Activated T-cell treated with anti-CD3 and anti-CD28 coated beads, Interleukin-2, amount 50 U/mL, for 1 hour (primary cell): ENCODE data around the gene ASAP2.

Experiments
- DNase-seq: peaks from one replicate; pipeline ENCODE4 v3.0.0-alpha.2; 2020

ASAP2 gene

DNA sequence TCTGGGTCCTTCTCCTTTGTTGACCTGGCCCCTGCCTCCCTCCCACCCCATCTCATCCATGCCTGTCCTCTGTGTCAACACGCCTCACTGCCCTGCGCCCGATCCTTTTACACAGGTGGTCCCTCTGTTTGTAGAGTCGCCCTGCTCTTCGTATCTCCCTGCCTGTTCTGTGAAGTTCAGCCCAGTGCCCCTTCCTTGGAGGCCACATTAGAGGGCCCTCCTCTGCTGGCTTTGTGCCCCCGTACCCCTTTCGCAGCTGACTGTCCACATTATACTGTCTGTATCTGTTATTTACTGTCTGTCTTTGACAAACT lies 25.5 kb downstream of the ASAP2 start:
- no peak for DNase-seq

- DNase-seq = no peak
Measured at GRCh38 chr2:9232886-9233285, 26.3 kb downstream of the ASAP2 start.

DNA sequence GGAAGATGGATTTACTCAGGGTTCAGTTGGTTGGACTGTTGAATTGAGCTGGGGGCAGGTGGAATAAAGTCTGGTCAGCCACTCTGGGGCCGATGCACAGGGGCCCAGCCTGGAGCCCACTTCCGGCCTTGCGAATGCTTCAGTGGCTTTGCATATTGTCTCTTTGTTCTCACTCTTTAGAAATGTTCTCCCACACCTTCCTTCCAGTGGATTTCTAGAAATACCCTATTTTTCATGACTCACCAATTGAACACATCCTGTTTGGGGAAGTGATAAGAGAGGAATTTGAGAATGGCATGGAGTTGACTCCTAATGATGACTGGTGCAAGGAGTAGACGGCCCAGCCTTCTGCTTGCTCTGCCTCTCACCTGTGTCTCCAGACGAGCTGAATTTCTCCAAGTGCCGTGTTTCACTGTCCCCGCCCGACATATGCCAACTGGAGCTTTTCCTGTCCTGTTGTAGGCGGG lies 28.1 kb downstream of the ASAP2 start:
- no peak for DNase-seq

GRCh38 chr2:9235147-9236044 lies 28.8 kb downstream of the ASAP2 start:
- no peak for DNase-seq

- DNase-seq = no peak
Measured at GRCh38 chr2:9236045-9236344, 29.4 kb downstream of the ASAP2 start.

DNA sequence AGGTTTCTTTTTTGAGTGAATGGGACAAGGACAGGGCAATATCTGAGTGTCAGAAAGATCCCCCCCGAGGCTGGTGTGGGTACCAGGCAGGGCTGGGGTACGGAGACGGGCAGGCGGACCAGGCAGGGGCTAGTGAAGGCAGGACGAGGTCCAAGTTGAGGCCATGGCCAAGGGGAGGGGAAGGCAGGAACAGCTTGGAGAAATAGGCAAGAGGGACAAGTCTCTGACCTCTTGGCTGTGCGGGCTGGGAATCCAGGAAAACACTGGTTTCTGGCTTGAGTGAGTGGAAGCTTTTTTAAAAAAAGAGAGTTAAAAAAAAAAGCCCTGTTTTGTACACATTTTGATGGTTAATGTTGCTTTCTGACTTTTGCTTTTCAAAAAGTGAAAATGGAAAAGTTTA lies 30.3 kb downstream of the ASAP2 start:
- no peak for DNase-seq

DNA sequence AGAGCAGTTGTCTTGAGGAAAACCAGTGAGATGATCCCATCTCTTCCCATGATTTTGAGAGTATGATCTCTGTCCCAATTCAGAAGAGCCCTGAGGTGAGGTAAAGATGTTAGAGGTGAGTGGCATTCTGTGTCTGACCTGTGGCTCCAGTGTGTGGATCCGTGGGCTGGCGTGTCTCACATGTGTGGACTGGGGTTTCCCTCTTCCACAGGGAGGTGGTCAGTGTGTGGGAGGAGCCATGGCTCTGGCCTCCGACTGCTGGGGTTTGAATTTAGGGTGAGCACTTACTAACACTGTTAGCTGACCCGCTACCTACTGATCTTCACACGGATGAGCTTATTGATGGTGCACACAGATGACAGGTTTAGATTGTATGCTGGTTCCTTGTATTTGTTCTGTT lies 31.2 kb downstream of the ASAP2 start:
- no peak for DNase-seq

DNA sequence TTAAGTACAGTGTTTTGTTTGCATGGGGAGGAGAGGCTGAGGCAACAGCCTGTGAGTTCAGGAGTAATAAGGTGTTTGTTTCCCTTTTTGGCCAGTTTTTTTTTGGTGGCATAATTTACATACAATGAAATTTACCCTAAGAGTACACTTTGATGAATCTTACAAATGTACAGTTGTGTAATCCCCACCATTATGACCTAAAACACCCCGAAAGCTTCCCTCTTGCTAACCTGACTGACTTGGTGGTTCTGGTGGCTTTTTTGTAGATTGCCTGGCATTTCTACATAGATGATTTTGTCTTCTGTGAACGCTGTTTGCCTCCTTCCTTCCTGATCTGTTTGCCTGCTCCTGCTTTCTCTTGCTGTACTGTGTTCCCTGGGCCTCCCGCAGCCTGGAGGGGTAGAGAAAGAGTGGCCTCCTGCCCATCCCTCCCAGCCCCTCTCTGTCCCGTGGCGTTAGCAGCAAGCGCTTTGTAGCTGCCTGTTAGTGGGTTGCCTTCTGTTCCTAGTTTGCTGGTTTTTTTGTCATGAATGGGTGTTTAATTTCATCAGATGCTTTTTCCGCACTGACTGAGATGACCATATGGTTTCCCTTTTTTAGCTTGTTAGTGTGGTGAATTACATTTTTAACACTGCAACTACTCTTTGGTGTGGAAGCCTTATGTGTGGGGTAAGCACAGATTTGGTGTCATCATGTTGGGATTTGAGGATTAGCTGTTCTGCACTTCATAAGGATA lies 32.1 kb downstream of the ASAP2 start:
- DNase-seq = no peak

DNA sequence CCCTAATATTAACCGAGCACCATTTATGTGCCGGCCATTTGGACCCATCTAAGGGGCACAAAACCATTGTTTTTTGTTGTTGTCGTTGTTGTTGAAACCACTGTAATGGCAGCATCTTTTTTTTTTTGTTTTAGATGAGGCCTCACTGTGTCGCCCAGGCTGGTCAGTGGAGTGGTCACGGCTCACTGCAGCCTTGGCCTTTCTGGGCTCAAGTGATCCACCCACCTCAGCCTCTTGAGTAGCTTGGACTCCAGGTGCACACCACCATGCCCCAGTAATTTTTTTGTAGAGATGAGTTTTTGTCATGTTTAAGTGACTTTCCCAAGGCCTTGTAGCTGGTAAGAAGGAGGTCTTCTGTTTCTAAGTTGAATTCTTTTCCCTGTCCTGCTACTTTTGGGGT lies 33.0 kb downstream of the ASAP2 start:
- DNase-seq = no peak

DNA sequence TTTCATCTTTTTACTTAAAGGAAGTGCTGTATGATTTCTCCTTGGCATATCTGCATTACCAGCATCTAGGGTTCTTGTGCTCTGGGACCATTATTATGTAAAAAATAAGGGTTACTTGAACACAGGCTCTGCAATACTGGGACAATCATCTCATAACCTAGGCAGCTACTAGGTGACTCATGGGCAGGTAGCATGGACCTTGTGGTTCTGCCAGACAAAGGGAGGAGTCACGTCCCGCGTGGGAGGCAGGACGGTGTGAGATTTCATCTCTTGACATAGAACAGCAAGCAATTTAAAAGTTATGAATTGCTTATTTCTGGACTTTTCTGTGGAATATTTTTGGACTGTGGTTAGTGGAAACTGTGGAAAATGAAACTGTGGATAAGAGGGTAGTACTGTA lies 34.1 kb downstream of the ASAP2 start:
- no peak for DNase-seq

GRCh38 chr2:9241233-9241632 lies 34.6 kb downstream of the ASAP2 start:
- no peak for DNase-seq

DNA sequence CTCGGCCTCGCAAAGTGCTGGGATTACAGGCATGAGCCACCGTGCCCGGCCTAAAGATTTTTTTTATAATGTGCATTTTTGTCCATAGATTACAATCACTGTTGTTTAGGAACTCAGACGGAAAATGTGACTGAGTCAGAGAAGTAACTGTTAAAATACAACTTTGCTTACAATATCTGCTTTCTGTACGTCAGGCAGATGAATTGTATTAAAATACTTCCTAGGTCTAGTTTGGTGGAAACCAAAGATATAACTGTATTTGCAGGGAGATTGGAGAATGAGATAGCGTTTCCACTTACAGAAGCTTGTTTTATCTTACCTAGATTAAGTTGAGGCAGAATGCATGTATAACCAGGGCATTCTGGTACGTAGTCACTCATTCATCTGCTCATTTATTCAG lies 36.7 kb downstream of the ASAP2 start:
- DNase-seq = no peak

- DNase-seq = no peak
Measured at GRCh38 chr2:9244985-9245544, 38.5 kb downstream of the ASAP2 start.

DNA sequence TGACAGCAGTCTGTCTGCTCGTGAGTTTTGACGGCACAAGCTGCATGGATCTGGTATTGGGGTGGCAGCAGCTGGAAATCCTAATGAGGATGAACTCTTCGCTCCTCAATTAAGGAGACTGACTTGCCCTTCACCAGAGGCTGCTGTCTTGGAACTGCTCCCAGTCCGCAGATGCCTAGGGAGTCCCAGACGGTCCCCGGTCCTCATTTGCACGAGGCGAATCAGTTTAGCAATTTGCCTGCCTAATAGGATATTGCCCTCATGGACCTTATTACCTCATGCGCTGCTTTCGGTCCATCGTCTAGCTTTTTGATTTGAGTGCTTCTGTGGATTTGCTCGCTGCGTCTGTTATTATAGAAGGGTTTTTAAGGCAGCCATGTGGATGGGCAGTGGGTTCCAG lies 40.6 kb downstream of the ASAP2 start:
- DNase-seq = no peak

DNA sequence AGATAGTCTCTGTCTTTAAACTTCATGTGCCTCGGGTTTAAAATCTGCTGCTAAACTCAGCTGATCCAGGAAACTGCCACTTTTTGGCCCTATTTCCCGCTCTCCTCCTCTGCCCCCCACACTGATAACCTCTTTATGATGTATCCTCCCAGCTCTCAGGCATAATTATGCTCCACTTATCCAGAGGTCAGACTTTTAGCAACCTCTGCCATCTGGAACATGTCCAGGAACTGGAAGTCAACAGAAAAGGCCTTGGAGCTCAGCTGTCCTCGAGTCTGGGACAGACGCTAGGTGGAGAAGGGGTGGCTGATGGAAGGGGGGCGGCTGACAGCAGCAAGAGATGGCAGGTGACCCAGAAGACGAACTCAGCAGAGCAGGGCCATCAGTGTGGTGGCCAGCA lies 41.2 kb downstream of the ASAP2 start:
- DNase-seq = no peak

DNA sequence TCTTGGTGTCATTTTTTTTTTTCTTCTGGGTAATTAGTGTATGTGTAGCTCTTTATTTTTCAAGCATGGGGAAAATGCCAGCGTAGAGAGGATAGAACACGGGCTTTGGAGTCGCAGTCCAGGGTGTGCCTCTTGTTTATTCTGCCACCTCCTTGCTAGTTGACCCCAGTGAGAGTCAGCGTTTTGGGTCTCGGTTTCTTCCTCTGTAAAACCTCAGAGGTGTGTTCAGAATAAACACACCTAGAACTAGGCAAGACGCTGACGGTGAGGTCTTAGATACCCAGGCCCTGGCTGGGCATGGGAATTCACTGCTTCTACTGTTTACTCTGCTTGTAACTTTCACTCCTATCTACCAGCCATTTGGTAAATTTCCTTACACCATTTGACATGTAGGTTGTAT lies 41.8 kb downstream of the ASAP2 start:
- no peak for DNase-seq

DNA sequence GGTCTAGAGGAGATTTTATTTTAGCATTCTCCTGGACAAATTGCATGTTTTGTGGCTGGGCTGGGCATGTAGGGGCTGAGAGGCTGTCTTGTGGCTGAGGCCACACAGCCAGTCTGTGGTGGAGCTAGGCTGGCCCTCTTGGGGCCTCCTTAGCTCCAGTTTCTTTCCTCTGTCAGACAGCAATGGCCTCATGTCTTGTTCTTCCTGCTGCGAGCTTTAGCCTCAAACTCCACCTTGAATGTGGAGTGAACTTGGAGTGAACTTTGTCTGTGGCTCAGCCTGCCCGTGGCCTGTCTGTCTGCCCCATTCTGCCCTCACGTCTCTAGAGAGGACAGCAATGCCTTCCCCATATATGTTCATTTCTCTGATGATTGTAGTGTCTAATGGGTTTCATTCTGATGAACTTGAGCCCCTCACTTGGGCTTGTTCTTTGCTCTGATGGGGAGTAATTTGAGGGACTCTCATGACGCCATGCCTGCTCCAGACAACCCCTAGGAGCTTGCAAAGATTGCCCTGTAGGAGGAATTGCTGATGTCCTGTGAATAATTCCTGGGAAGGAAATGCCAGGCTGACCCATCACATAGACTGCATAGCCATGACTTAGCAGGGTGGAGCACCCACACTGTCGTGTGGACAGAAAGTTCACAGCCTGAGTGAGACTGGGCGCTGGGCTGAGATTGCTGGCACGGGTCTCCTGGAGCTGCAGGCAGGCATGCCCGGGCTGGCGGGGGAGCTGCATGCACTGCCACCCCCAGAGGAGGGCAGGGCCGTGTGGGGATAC lies 42.6 kb downstream of the ASAP2 start:
- no peak for DNase-seq

DNA sequence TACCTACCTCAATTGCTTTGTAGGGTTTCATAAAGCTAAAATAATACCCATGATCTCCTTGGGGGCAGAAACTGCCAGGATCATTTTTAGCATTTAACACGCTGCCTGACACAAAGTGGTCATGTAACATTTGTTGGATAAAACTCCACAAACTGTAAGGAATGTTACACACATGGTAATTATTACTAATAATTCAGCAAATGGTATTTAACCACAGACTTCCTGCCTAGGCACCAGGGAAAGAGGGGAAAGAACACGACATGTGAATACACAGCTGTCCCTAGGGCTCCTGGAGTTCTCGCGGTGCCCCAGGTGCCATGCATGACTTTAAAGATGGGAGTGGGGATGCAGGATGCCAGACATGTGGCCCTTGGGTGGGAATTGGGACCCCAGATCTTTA lies 43.5 kb downstream of the ASAP2 start:
- no peak for DNase-seq

- no peak for DNase-seq
Measured at GRCh38 chr2:9250498-9251153, 44.0 kb downstream of the ASAP2 start.

DNA sequence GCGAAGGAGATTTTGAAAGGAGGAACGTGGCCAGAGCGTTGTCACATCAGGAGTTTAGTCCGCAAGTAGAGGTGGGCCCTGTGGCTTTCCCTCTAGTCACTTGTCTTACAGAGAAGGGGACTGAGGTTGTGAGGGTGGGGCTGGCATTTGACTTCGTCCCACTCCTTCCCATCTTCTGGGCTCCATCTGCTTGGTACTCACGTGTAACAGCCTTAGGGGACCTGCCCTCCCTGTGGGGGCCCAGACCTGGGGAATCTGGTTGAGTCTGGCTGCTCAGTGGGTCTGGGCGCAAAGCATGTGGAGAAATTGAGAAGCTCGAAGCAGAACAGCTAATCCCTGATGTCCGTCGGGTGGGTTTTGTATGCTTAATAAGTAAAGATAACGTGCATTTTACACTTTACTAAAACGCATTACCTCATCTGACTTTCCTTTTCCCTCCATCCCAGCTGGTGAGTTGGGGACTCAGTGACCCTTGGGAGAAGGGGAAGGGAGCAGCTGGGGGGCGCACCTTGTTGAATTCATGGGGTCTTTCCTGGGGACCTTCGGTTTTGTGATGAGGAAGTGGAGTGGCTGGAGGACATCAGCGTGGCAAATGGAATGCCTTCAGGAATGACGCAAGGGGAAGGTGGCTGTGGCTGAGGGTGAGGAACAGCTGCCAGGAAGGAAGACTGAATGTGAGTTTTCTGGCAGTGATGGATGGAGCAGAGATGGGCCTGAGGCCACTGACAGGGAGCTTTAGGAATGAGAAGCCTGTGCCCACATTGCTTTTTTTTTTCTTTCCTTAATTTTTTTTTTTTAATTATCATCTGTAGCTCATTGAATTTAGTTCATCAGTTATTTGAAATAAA lies 44.8 kb downstream of the ASAP2 start:
- no peak for DNase-seq

GRCh38 chr2:9252002-9252357 lies 45.4 kb downstream of the ASAP2 start:
- DNase-seq = no peak

DNA sequence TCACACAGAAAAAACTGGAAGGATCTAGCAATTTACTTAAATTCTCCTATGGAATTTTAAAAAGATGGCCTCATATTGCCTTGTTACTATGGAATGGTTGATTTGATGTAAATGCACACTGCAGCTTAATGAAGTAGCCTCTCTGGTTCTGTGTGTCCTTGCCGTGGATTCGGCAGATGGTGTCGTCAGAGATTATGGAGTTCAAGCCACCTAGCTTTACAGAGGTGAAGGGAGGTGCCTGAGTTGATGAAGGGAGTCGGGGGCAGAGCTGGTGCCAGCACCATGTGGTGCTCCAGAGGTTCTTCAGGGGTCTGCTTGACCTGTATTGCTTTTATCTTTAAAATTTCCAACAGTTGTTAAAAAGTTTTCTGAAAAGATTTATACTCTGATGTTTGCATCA lies 48.8 kb downstream of the ASAP2 start:
- DNase-seq = no peak
